Heart right ventricle (tissue), 16 donors: ENCODE results near the gene DUSP1. TPM values are rescaled to one million over a fixed set of nuclear protein-coding genes. Genes with fewer than 3 reads are reported as not detected.
"Not testable (repeated sequence)": the region's sequence is repeated elsewhere in the genome, so short reads cannot be mapped to it uniquely, and the experiment has no call there.

ENCODE experiments used
- ATAC-seq, 8 donors: fragments of 200-7000 bp; cut with Tn5 transposase; one replicate each; pipeline ENCODE4 v1.9.1; 2020; ENCODE audit warnings: mild to moderate bottlenecking in 8 of 8, moderate library complexity in 8 of 8, moderate number of reproducible peaks in 1 of 8
- DNase-seq, 2 donors: peaks; one replicate each; pipeline ENCODE4 v3.0.0-alpha.2; 2020
- H3K27ac ChIP-seq, 10 donors: fragments of 200-600 bp; sonication (generic) in 2 of 10; one replicate each; pipeline versions ENCODE4 v1.5.0 to v1.8.0; 2020 to 2022; ENCODE audit warnings: mild to moderate bottlenecking in 3 of 10
- H3K27me3 ChIP-seq, 7 donors: fragments of 200-600 bp; one replicate each; pipeline ENCODE4 v1.8.0; 2021 to 2022; ENCODE audit warnings: mild to moderate bottlenecking in 2 of 7
- H3K36me3 ChIP-seq, 9 donors: fragments of 200-600 bp; sonication (generic) in 1 of 9; one replicate each; pipeline versions ENCODE4 v1.5.0 to v1.8.0; 2020 to 2022; ENCODE audit warnings: mild to moderate bottlenecking in 2 of 9
- H3K4me1 ChIP-seq, 9 donors: fragments of 200-600 bp; sonication (generic) in 1 of 9; one replicate each; pipeline versions ENCODE4 v1.5.0 to v1.8.0; 2020 to 2022; ENCODE audit warnings: mild to moderate bottlenecking in 4 of 9
- H3K4me3 ChIP-seq, 10 donors: fragments of 200-600 bp; sonication (generic) in 2 of 10; one replicate each; pipeline versions ENCODE4 v1.5.0 to v1.8.0; 2020 to 2022; ENCODE audit warnings: mild to moderate bottlenecking in 7 of 10, moderate library complexity in 2 of 10
- H3K9me3 ChIP-seq, 11 donors: fragments of 200-600 bp in 10 of 11; sonication (generic) in 2 of 11; one replicate each; pipeline versions ENCODE4 v1.5.0 to v1.8.0; 2013 to 2022; ENCODE audit warnings: mild to moderate bottlenecking in 2 of 11, control low read depth in 1 of 11, moderate library complexity in 1 of 11
- CTCF ChIP-seq, 9 donors: fragments of 200-600 bp; sonication (generic) in 2 of 9; IDR thresholded peaks; one replicate each; pipeline versions ENCODE4 v1.5.0 to v1.8.0; 2021 to 2022; ENCODE audit warnings: antibody characterized with exemption in 9 of 9, mild to moderate bottlenecking in 5 of 9, moderate library complexity in 1 of 9
- WGBS, 2 donors: extraction: QIAGEN DNeasy Blood & Tissue Kit; methylation state at CpG; one replicate each; pipeline ENCODE4 v1.1.7; 2013; ENCODE audit warnings: inconsistent platforms in 1 of 2; 5-methylcytosine and 5-hydroxymethylcytosine counted together
- intact Hi-C, 10 donors: fragments of 100-400 bp; cut with DNase I; formaldehyde crosslinking; loops; one replicate each; pipeline versions ENCODE4 v1.11.1 to v1.14.2; 2022
- polyA plus RNA-seq, 2 donors: library from polyadenylated mRNA; stranded (reverse); fragments of 200-250 nt; gene quantifications; one replicate each; pipeline ENCODE4 v1.2.3, GENCODE V29; 2013
- total RNA-seq, 10 donors: library from RNA; stranded (reverse); fragmentation: NEBNext Ultra II Directional in 3 of 10; extraction: Animal tissue kit (Norgen Biotek cat#: 25700) in 3 of 10; gene quantifications; one replicate each; pipeline versions ENCODE4 v1.2.1 to v1.2.4, GENCODE V29; 2021 to 2023
- donor health status: Arrhythmogenic right ventricular cardiomyopathy.
- donor health status: ischemic (EF 13 %, LVEDD 7.1; RV severe dilation, severe dysfunction).
- donor health status: healthy with polysubstance abuse.
- donor health status: DM: no; HTN: yes; CAD: no.
- donor health status: DM: no; HTN: no; CAD: no.
- donor health status: ischemic (EF 25% LVEDD 6.9; RV normal size, moderate dysfunction).
- donor health status: ischemic (EF 25% LVEDD 5.7; RV mildly dilated, moderate dysfunction).
- donor health status: healthy.
- donor health status: DM: yes; HTN: yes; CAD: no.
- donor health status: Ischemic cardiomyopathy.
- donor health status: ischemic (EF 35%, LVEDD 5.7; RV mildly dilated, moderate dysfunction).
- donor health status: nonischemic (EF 11% LVEDD 7.7; RV severe dilation, severe dysfunction).
- donor health status: DM: yes; HTN: yes; CAD: no.
- donor health status: PGD.
- donor health status: ischemic (EF 29% LVEDD 5.4; RV normal size, mild dysfunction).
- donor health status: nonischemic (EF 23%, LVEDD 6.1; RV moderate dilation, normal function).

Gene DUSP1
- total and polyA plus RNA-seq, 12 donors = 33.3 to 215 (median 125) TPM

GRCh38 chr5:172818081-172818480 lies 47.1 kb upstream of the DUSP1 start:
- 94 to 96% methylated on average over 3 of the region's 3 CpGs for WGBS, 2 donors
- no peak overlapping the region for H3K4me3 ChIP-seq
- intact Hi-C loops = no loop called here
- H3K9me3 ChIP-seq = no peaks in the 10 kb centered on the region
- H3K27ac ChIP-seq = peak overlapping the region in 2 of 10 donors; percentile 28 to 59
- H3K27me3 ChIP-seq = no peaks in the 10 kb centered on the region
- H3K4me1 ChIP-seq = peaks cover 0 to 34% (median 7%) of the 10 kb centered on the region in 9 donors
- DNase-seq (no peak), ATAC-seq (no peak)
- no peak for TF ChIP-seq CTCF (IDR thresholded peaks at IDR 0.05)
- no peaks in the 10 kb centered on the region for H3K36me3 ChIP-seq

GRCh38 chr5:172817664-172818063 lies 46.7 kb upstream of the DUSP1 start:
- peak overlapping the region in 2 of 10 donors; percentile 28 to 59 for H3K27ac ChIP-seq
- intact Hi-C loops = no loop called here
- TF ChIP-seq CTCF (IDR thresholded peaks at IDR 0.05) = no peak
- ATAC-seq = peak in 5 of 8 donors; percentile 11 to 72 (median 36)
- DNase-seq = no peak
- peaks cover 0 to 34% (median 7%) of the 10 kb centered on the region in 9 donors for H3K4me1 ChIP-seq
- no peaks in the 10 kb centered on the region for H3K36me3 ChIP-seq
- no peak overlapping the region for H3K4me3 ChIP-seq
- 65 to 80% methylated on average over 7 of the region's 7 CpGs for WGBS, 2 donors
- no peaks in the 10 kb centered on the region for H3K9me3 ChIP-seq
- H3K27me3 ChIP-seq = no peaks in the 10 kb centered on the region

GRCh38 chr5:172816925-172817562 lies 46.0 kb upstream of the DUSP1 start:
- Histone ChIP-seq H3K4me1 (peaks cover 0 to 34% (median 7%) of the 10 kb centered on the region in 9 donors), H3K27ac (peak overlapping the region in 1 of 10 donors; percentile 21), H3K36me3 (no peaks in the 10 kb centered on the region), H3K9me3 (no peaks in the 10 kb centered on the region), H3K4me3 (no peak overlapping the region), H3K27me3 (no peaks in the 10 kb centered on the region)
- no peak for TF ChIP-seq CTCF (IDR thresholded peaks at IDR 0.05)
- DNase-seq = no peak
- intact Hi-C loops = no loop called here
- ATAC-seq = peak in 2 of 8 donors; percentile 49 to 62
- 58 to 66% methylated on average over 5 of the region's 5 CpGs for WGBS, 2 donors

GRCh38 chr5:172815631-172816030 lies 44.6 kb upstream of the DUSP1 start:
- no peak overlapping the region for H3K4me3 ChIP-seq
- no peak overlapping the region for H3K27ac ChIP-seq
- H3K9me3 ChIP-seq = no peaks in the 10 kb centered on the region
- H3K27me3 ChIP-seq = no peaks in the 10 kb centered on the region
- WGBS, 2 donors = 75 to 80% methylated on average over 7 of the region's 7 CpGs
- intact Hi-C loops = no loop called here
- ATAC-seq (no peak), DNase-seq (no peak)
- H3K4me1 ChIP-seq = peaks cover 0 to 34% (median 7%) of the 10 kb centered on the region in 9 donors
- H3K36me3 ChIP-seq = no peaks in the 10 kb centered on the region
- no peak for TF ChIP-seq CTCF (IDR thresholded peaks at IDR 0.05)

- H3K9me3 ChIP-seq = peaks cover 0 to 15% (median 0%) of the 10 kb centered on the region in 11 donors
- 97 to 98% methylated on average over 4 of the region's 4 CpGs for WGBS, 2 donors
- ATAC-seq, H3K27me3 ChIP-seq, H3K4me3 ChIP-seq, DNase-seq, H3K36me3 ChIP-seq, H3K27ac ChIP-seq, intact Hi-C loops: not testable (repeated sequence)
- H3K4me1 ChIP-seq = peaks cover 0 to 15% (median 4%) of the 10 kb centered on the region in 9 donors
These were observed 40.0 kb upstream of the DUSP1 start for GRCh38 chr5:172810996-172811395.
